Osteoblast (primary cell): ENCODE results near the gene SIPA1L2. TPM values are rescaled to one million over a fixed set of nuclear protein-coding genes. Genes with fewer than 3 reads are reported as not detected.

ENCODE experiments used
- DNase-seq: peaks from one replicate; pipeline ENCODE4 v3.0.0; 2011; ENCODE audit warnings: low spot score, mixed read lengths; ENCODE audit not compliant: insufficient read length; ENCODE audit errors: missing footprints
- H2AFZ ChIP-seq: 2 replicates; pipeline ENCODE4 v1.6.0; 2011; ENCODE audit warnings: mild to moderate bottlenecking, low read length
- H3K27ac ChIP-seq: 2 replicates; pipeline ENCODE4 v1.5.1; 2011; ENCODE audit warnings: mild to moderate bottlenecking, low read depth, low read length, moderate library complexity
- H3K27me3 ChIP-seq: 2 replicates; pipeline ENCODE4 v1.6.0; 2012; ENCODE audit warnings: mild to moderate bottlenecking, control low read depth, inconsistent platforms, low read length, moderate library complexity; ENCODE audit not compliant: insufficient read depth
- H3K36me3 ChIP-seq: 2 replicates; pipeline ENCODE4 v1.5.1; 2011; ENCODE audit warnings: mild to moderate bottlenecking, low read length, control low read depth, moderate library complexity; ENCODE audit not compliant: insufficient read depth
- H3K4me1 ChIP-seq: 2 replicates; pipeline ENCODE4 v1.5.1; 2011; ENCODE audit warnings: mild to moderate bottlenecking, low read length, control low read depth, moderate library complexity; ENCODE audit not compliant: insufficient read depth
- H3K4me2 ChIP-seq: 2 replicates; pipeline ENCODE4 v1.6.0; 2011; ENCODE audit warnings: mild to moderate bottlenecking, low read length; ENCODE audit not compliant: insufficient read depth
- H3K4me3 ChIP-seq: fragments of 200-600 bp; sonication (generic); 3 replicates; pipeline ENCODE4 v1.5.1; 2012; ENCODE audit warnings: mild to moderate bottlenecking, low read length, inconsistent platforms; ENCODE audit not compliant: insufficient read depth
- H3K79me2 ChIP-seq: 2 replicates; pipeline ENCODE4 v1.6.0; 2012; ENCODE audit warnings: mild to moderate bottlenecking, low read length, control low read depth, inconsistent platforms; ENCODE audit not compliant: insufficient read depth
- H3K9me3 ChIP-seq: 2 replicates; pipeline ENCODE4 v1.5.1; 2011; ENCODE audit warnings: low read depth, low read length, control low read depth
- H4K20me1 ChIP-seq: 2 replicates; pipeline ENCODE4 v1.6.0; 2012; ENCODE audit warnings: mild to moderate bottlenecking, low read length, control low read depth; ENCODE audit not compliant: insufficient read depth
- total RNA-seq: library from RNA; depleted of rRNA; stranded (reverse); fragments of >200 nt; gene quantifications from 2 replicates; pipeline ENCODE4 v1.2.3, GENCODE V29; 2012
- TF ChIP-seq, protein P1 (sequence below): IDR thresholded peaks from 2 replicates; pipeline ENCODE4 v1.5.1; 2011; ENCODE audit warnings: mild to moderate bottlenecking, low read depth, low read length, moderate library complexity; ENCODE audit errors: extremely low read depth

Gene SIPA1L2
- total RNA-seq, 1 donor, result 6.9 TPM

DNA sequence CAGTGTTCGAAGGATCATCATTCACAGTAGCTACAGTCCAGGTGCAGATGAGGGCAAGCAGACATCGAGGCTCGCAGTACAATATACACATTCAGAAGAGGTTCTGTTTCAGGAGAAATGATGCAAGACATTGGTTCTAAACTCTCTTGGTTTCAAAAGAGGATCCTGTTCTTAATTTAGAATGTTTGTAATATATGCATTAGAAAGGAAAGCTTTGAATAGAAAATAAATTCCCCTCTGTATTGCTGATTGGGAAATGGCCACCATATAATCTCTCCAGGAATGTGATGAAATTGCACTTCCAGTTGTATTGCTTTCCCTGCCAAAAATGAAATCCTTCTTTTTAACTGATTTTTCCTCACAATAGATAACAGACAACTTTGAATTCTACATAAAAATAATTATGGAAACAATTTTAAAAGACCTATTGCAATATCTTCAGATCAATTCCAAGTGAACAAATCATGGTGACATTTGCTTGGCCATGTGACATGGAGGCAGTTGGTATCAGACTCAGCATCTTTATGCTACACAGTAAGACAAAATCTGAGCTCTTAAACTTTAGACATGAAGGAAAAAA, 27.6 kb upstream of the SIPA1L2 start:
- H4K20me1 ChIP-seq, result no peaks in the 10 kb centered on the region
- H3K9me3 ChIP-seq, result no peaks in the 10 kb centered on the region
- no peaks in the 10 kb centered on the region for H3K79me2 ChIP-seq
- H3K36me3 ChIP-seq, result no peaks in the 10 kb centered on the region
- H3K4me3 ChIP-seq, result no peak overlapping the region
- H3K4me2 ChIP-seq, result no peak overlapping the region
- TF ChIP-seq, protein P1, sequence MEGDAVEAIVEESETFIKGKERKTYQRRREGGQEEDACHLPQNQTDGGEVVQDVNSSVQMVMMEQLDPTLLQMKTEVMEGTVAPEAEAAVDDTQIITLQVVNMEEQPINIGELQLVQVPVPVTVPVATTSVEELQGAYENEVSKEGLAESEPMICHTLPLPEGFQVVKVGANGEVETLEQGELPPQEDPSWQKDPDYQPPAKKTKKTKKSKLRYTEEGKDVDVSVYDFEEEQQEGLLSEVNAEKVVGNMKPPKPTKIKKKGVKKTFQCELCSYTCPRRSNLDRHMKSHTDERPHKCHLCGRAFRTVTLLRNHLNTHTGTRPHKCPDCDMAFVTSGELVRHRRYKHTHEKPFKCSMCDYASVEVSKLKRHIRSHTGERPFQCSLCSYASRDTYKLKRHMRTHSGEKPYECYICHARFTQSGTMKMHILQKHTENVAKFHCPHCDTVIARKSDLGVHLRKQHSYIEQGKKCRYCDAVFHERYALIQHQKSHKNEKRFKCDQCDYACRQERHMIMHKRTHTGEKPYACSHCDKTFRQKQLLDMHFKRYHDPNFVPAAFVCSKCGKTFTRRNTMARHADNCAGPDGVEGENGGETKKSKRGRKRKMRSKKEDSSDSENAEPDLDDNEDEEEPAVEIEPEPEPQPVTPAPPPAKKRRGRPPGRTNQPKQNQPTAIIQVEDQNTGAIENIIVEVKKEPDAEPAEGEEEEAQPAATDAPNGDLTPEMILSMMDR, result no peak
- no peaks in the 10 kb centered on the region for H3K27me3 ChIP-seq
- H3K4me1 ChIP-seq, result no peaks in the 10 kb centered on the region
- no peak overlapping the region for H2AFZ ChIP-seq
- no peak for DNase-seq
- no peak overlapping the region for H3K27ac ChIP-seq

- H3K79me2 ChIP-seq, result no peaks in the 10 kb centered on the region
- TF ChIP-seq, protein P1, result no peak
- H3K36me3 ChIP-seq, result no peaks in the 10 kb centered on the region
- no peaks in the 10 kb centered on the region for H3K4me1 ChIP-seq
- H3K27ac ChIP-seq, result no peak overlapping the region
- no peaks in the 10 kb centered on the region for H3K9me3 ChIP-seq
- no peaks in the 10 kb centered on the region for H3K27me3 ChIP-seq
- no peak overlapping the region for H3K4me2 ChIP-seq
- no peaks in the 10 kb centered on the region for H4K20me1 ChIP-seq
- DNase-seq, result no peak
- H3K4me3 ChIP-seq, result no peak overlapping the region
- H2AFZ ChIP-seq, result no peak overlapping the region
These were observed 25.8 kb upstream of the SIPA1L2 start for GRCh38 chr1:232655746-232656085.

DNA sequence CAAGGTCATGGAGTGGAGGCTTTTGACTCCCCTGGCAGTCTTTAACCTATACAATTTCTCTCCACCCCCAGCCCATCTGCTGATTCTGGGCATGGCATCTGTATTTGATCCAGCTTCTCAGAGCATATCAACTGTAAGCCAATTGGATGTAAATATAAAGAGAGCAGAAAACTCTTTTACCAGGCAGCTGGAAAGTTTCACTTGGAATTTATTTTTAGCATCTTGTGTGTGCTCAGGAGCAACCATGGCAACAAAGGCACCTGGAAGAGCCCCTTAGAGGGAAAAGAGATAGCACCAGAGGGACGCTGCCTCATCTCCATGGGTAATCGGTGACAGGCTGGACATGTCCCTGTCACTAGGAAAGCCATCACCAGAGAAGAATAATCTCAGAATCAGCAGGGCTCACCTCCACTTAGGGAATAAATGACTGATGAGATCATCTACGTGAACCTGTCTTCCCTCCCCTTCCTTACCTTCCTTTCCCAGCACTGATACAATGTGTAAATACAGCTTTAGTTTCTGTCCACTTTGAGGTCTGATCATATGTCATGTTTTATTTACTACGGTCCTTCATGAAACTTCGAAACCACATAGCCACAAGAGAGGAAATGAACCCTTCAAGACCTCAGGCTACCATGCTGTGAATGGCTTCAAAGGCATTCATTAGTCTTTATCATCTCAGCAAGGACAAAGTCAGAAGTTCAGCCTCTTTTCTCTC, 25.3 kb upstream of the SIPA1L2 start:
- no peak overlapping the region for H2AFZ ChIP-seq
- H3K9me3 ChIP-seq, result no peaks in the 10 kb centered on the region
- no peaks in the 10 kb centered on the region for H4K20me1 ChIP-seq
- no peak overlapping the region for H3K4me3 ChIP-seq
- H3K27me3 ChIP-seq, result no peaks in the 10 kb centered on the region
- H3K36me3 ChIP-seq, result no peaks in the 10 kb centered on the region
- no peak overlapping the region for H3K4me2 ChIP-seq
- no peak for DNase-seq
- H3K27ac ChIP-seq, result no peak overlapping the region
- no peaks in the 10 kb centered on the region for H3K4me1 ChIP-seq
- H3K79me2 ChIP-seq, result no peaks in the 10 kb centered on the region
- TF ChIP-seq, protein P1, result no peak

GRCh38 chr1:232653789-232654188, 23.9 kb upstream of the SIPA1L2 start:
- H3K4me1 ChIP-seq, result no peaks in the 10 kb centered on the region
- no peak overlapping the region for H3K4me2 ChIP-seq
- H2AFZ ChIP-seq, result no peak overlapping the region
- no peak overlapping the region for H3K27ac ChIP-seq
- no peaks in the 10 kb centered on the region for H3K9me3 ChIP-seq
- H3K36me3 ChIP-seq, result no peaks in the 10 kb centered on the region
- H3K79me2 ChIP-seq, result no peaks in the 10 kb centered on the region
- H3K4me3 ChIP-seq, result no peak overlapping the region
- TF ChIP-seq, protein P1, result no peak
- no peak for DNase-seq
- no peaks in the 10 kb centered on the region for H4K20me1 ChIP-seq
- H3K27me3 ChIP-seq, result no peaks in the 10 kb centered on the region
